Thyroid gland (tissue), 4 donors: ENCODE results near the gene SAFB2. TPM values are rescaled to one million over a fixed set of nuclear protein-coding genes. Genes with fewer than 3 reads are reported as not detected.

Source experiments
- DNase-seq, 2 donors: peaks; one replicate each; pipeline ENCODE4 v3.0.0-alpha.2; 2019
- H3K27ac ChIP-seq, 3 donors: fragments of 200-600 bp; sonication (generic); 1 replicate in 2 of 3; 2 replicates in 1 of 3; pipeline ENCODE4 v1.5.1; 2016 to 2019; ENCODE audit warnings: mild to moderate bottlenecking in 1 of 3, moderate library complexity in 1 of 3
- H3K27me3 ChIP-seq: fragments of 200-600 bp; sonication (generic); one replicate; pipeline ENCODE4 v1.5.1; 2019
- H3K36me3 ChIP-seq, 2 donors: fragments of 200-600 bp; sonication (generic); one replicate each; pipeline ENCODE4 v1.5.1; 2016 to 2019
- H3K4me1 ChIP-seq, 2 donors: fragments of 200-600 bp; sonication (generic); one replicate each; pipeline ENCODE4 v1.5.1; 2017 to 2019
- H3K4me3 ChIP-seq, 3 donors: fragments of 200-600 bp; sonication (generic); replicated peaks in 1 of 3; 1 replicate in 2 of 3; 2 replicates in 1 of 3; pipeline ENCODE4 v1.5.1; 2016; ENCODE audit warnings: mild to moderate bottlenecking in 1 of 3
- H3K9me3 ChIP-seq: fragments of 200-600 bp; sonication (generic); one replicate; pipeline ENCODE4 v1.5.1; 2017
- POLR2A ChIP-seq, 2 donors: fragments of 450-650 bp; IDR thresholded peaks; one replicate each; pipeline ENCODE4 v1.6.1; 2017; ENCODE audit warnings: antibody characterized with exemption in 2 of 2, mild to moderate bottlenecking in 2 of 2, moderate library complexity in 1 of 2
- WGBS, 2 donors: methylation state at CpG; one replicate each; pipeline ENCODE4 v1.1.5; 2017; 5-methylcytosine and 5-hydroxymethylcytosine counted together
- intact Hi-C: fragments of 100-400 bp; cut with DNase I; formaldehyde crosslinking; loops from one replicate; pipeline ENCODE4 v1.15.1; 2023
- total RNA-seq, 4 donors: library from RNA; depleted of rRNA; stranded (reverse); fragments of >200 nt; gene quantifications; one replicate each; pipeline ENCODE4 v1.2.3, GENCODE V29; 2016
- TF ChIP-seq, protein P1 (sequence below), 6 experiments: fragments of 200-600 bp in 3 of 6; fragments of 450-650 bp in 3 of 6; sonication (generic) in 3 of 6; IDR thresholded peaks; one replicate each; pipeline ENCODE4 v1.5.1; 2016 to 2019; ENCODE audit warnings: antibody characterized with exemption in 6 of 6, mild to moderate bottlenecking in 2 of 6, inconsistent platforms in 1 of 6, moderate library complexity in 1 of 6

The SAFB2 gene
- total RNA-seq, 4 donors from 2014 or later: 52.2 to 74.5 (median 65.3) TPM

DNA sequence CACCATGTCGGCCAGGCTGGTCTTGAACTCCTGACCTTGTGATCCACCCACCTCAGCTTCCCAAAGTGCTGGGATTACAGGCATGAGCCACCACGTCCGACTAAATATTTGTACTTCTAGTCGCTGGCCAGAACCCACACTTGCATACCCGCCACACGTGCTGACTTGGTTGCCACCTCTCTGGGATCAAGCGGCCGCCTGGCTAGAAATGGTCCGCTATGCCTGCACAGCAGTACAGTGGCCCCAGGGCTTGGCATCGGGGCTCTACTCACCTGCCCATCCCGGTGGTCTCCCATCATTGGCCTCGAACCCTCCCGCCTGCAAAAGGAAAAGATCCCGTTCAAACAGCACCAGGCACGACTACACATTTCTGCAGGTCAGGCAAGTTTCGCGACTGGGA, 31.1 kb downstream of the SAFB2 start:
- H3K36me3 ChIP-seq: peaks cover 89 to 97% of the 10 kb centered on the region in 2 donors
- H3K27ac ChIP-seq: no peak overlapping the region
- no peaks in the 10 kb centered on the region for H3K9me3 ChIP-seq
- 91 to 98% methylated on average over 16 to 17 of the region's 17 CpGs for WGBS, 2 donors
- no peak for DNase-seq
- intact Hi-C loops: no loop called here
- peaks cover under 1 to 2% of the 10 kb centered on the region in 2 donors for H3K4me1 ChIP-seq
- H3K4me3 ChIP-seq: no peak overlapping the region
- H3K27me3 ChIP-seq: no peaks in the 10 kb centered on the region
- no peak for TF ChIP-seq POLR2A (IDR thresholded peaks at IDR 0.05)
- TF ChIP-seq, protein P1, sequence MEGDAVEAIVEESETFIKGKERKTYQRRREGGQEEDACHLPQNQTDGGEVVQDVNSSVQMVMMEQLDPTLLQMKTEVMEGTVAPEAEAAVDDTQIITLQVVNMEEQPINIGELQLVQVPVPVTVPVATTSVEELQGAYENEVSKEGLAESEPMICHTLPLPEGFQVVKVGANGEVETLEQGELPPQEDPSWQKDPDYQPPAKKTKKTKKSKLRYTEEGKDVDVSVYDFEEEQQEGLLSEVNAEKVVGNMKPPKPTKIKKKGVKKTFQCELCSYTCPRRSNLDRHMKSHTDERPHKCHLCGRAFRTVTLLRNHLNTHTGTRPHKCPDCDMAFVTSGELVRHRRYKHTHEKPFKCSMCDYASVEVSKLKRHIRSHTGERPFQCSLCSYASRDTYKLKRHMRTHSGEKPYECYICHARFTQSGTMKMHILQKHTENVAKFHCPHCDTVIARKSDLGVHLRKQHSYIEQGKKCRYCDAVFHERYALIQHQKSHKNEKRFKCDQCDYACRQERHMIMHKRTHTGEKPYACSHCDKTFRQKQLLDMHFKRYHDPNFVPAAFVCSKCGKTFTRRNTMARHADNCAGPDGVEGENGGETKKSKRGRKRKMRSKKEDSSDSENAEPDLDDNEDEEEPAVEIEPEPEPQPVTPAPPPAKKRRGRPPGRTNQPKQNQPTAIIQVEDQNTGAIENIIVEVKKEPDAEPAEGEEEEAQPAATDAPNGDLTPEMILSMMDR (IDR thresholded peaks at IDR 0.05): no peak

GRCh38 chr19:5590865-5591154, 31.8 kb downstream of the SAFB2 start:
- no peak overlapping the region for H3K4me3 ChIP-seq
- WGBS, 2 donors: 89 to 94% methylated on average over 9 of the region's 9 CpGs
- no peak for DNase-seq
- H3K36me3 ChIP-seq: peaks cover 84 to 91% of the 10 kb centered on the region in 2 donors
- no peak for TF ChIP-seq POLR2A (IDR thresholded peaks at IDR 0.05)
- TF ChIP-seq, protein P1 (IDR thresholded peaks at IDR 0.05): no peak
- H3K9me3 ChIP-seq: no peaks in the 10 kb centered on the region
- H3K27ac ChIP-seq: no peak overlapping the region
- intact Hi-C loops: no loop called here
- H3K4me1 ChIP-seq: peaks cover 7 to 8% of the 10 kb centered on the region in 2 donors
- no peaks in the 10 kb centered on the region for H3K27me3 ChIP-seq

- H3K4me1 ChIP-seq: peaks cover 12 to 13% of the 10 kb centered on the region in 2 donors
- H3K9me3 ChIP-seq: no peaks in the 10 kb centered on the region
- H3K36me3 ChIP-seq: peaks cover 79 to 86% of the 10 kb centered on the region in 2 donors
- 90 to 94% methylated on average over 14 to 18 of the region's 22 CpGs for WGBS, 2 donors
- no peak overlapping the region for H3K4me3 ChIP-seq
- intact Hi-C loops: no loop called here
- no peak overlapping the region for H3K27ac ChIP-seq
- H3K27me3 ChIP-seq: no peaks in the 10 kb centered on the region
- no peak for DNase-seq
- TF ChIP-seq, protein P1 (IDR thresholded peaks at IDR 0.05): no peak
- TF ChIP-seq POLR2A (IDR thresholded peaks at IDR 0.05): no peak
Observed at GRCh38 chr19:5590151-5590864, 32.3 kb downstream of the SAFB2 start.

DNA sequence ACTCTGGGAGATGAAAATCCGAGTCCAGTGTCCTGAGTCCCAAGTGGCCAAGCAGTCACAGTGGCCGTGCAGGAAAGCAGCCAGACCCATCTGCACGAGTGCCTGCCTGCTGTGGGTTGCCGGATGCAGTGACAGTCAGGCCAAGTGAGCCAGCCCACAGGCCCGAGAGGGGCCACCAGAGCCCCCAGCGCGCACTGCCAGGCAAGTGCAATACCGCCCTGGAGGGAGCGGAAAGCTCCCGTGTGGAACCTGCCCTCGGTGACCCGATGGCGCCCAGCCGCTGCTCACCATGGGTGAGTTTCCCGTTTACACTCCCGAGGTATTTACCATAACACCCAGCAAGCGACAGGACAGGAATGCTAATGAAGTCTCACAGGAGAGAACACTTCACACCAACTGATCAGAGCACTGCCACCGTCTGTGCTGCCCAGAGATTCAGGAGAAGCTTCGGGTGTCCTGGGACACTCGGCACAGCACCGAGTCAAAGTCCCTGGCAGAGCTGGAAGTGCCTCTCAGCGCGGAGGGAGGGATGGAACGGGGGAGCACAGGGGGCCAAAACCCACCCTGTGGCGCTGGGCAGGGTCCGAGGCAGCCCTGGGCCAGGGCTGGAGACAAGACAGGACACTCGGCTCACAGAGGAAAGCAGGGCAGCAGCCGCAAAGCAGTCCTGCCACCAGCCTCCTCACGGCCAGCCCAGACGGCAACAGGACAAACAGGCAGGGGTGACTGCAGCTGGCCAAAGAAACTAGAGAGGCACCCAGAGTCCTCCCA, 33.5 kb downstream of the SAFB2 start:
- no peak overlapping the region for H3K4me3 ChIP-seq
- intact Hi-C loops: no loop called here

More for the DNA sequence above, 33.5 kb downstream of the SAFB2 start:
- no peak for DNase-seq
- Histone ChIP-seq H3K9me3 (no peaks in the 10 kb centered on the region), H3K36me3 (peaks cover 66 to 74% of the 10 kb centered on the region in 2 donors), H3K27ac (no peak overlapping the region), H3K4me1 (peaks cover 14 to 15% of the 10 kb centered on the region in 2 donors), H3K27me3 (no peaks in the 10 kb centered on the region)
- WGBS, 2 donors: 75 to 92% methylated on average over 12 to 23 of the region's 30 CpGs
- no peak for TF ChIP-seq POLR2A (IDR thresholded peaks at IDR 0.05)
- TF ChIP-seq, protein P1 (IDR thresholded peaks at IDR 0.05): no peak
